Breast epithelium (tissue), 4 donors: Measurements from ENCODE around the gene SMIM43. TPM values are rescaled to one million over a fixed set of nuclear protein-coding genes. Genes with fewer than 3 reads are reported as not detected.

ENCODE experiments used
- DNase-seq, 2 donors: peaks; one replicate each; pipeline ENCODE4 v3.0.0-alpha.2; 2019; ENCODE audit warnings: low spot score in 2 of 2
- H3K27ac ChIP-seq, 2 donors: fragments of 200-600 bp; sonication (generic) in 1 of 2; one replicate each; pipeline ENCODE4 v1.5.1; 2016 to 2019; ENCODE audit warnings: mild to moderate bottlenecking in 1 of 2
- H3K27me3 ChIP-seq, 2 donors: fragments of 200-600 bp; sonication (generic) in 1 of 2; one replicate each; pipeline versions ENCODE4 v1.5.1 to v1.6.0; 2017 to 2019; ENCODE audit warnings: control low read depth in 1 of 2, mild to moderate bottlenecking in 1 of 2
- H3K36me3 ChIP-seq: fragments of 200-600 bp; one replicate; pipeline ENCODE4 v1.5.1; 2019
- H3K4me1 ChIP-seq, 2 donors: fragments of 200-600 bp; sonication (generic); one replicate each; pipeline ENCODE4 v1.5.1; 2016 to 2019; ENCODE audit warnings: control low read depth in 1 of 2
- H3K4me3 ChIP-seq, 3 donors: fragments of 200-600 bp; sonication (generic); 1 replicate in 2 of 3; 2 replicates in 1 of 3; pipeline ENCODE4 v1.5.1; 2016 to 2019; ENCODE audit warnings: mild to moderate bottlenecking in 3 of 3, moderate library complexity in 2 of 3
- H3K9me3 ChIP-seq, 2 donors: fragments of 200-600 bp; sonication (generic) in 1 of 2; one replicate each; pipeline ENCODE4 v1.5.1; 2016 to 2019; ENCODE audit warnings: control low read depth in 1 of 2
- CTCF ChIP-seq, 3 donors: fragments of 450-650 bp; IDR thresholded peaks; one replicate each; pipeline ENCODE4 v1.5.1; 2016 to 2017; ENCODE audit warnings: antibody characterized with exemption in 3 of 3, mild to moderate bottlenecking in 3 of 3, moderate library complexity in 3 of 3
- POLR2A ChIP-seq: fragments of 450-650 bp; IDR thresholded peaks from one replicate; pipeline ENCODE4 v1.6.1; 2016; ENCODE audit warnings: antibody characterized with exemption, mild to moderate bottlenecking, moderate library complexity
- POLR2AphosphoS5 ChIP-seq, 3 donors: sonication (generic); formaldehyde crosslinking; IDR thresholded peaks; one replicate each; pipeline ENCODE4 v1.6.1; 2017; ENCODE audit warnings: antibody characterized with exemption in 3 of 3
- intact Hi-C: fragments of 100-400 bp; cut with DNase I; formaldehyde crosslinking; loops from one replicate; pipeline ENCODE4 v1.15.1; 2023; ENCODE audit warnings: low total_unique reads
- total RNA-seq, 3 donors: library from RNA; depleted of rRNA; stranded (reverse); fragments of >200 nt; gene quantifications; one replicate each; pipeline ENCODE4 v1.1.0, GENCODE V29; 2016

Gene SMIM43
- total RNA-seq, 3 donors from 2014 or later = not detected

GRCh38 chr4:121720109-121720508, 44.9 kb downstream of the SMIM43 start:
- no peak for DNase-seq
- no peaks in the 10 kb centered on the region for H3K9me3 ChIP-seq
- H3K4me1 ChIP-seq = no peaks in the 10 kb centered on the region
- intact Hi-C loops = no loop called here
- H3K27ac ChIP-seq = no peak overlapping the region
- TF ChIP-seq POLR2AphosphoS5 (IDR thresholded peaks at IDR 0.05) (no peak), CTCF (IDR thresholded peaks at IDR 0.05) (no peak), POLR2A (no peak)
- no peaks in the 10 kb centered on the region for H3K36me3 ChIP-seq
- no peaks in the 10 kb centered on the region for H3K27me3 ChIP-seq
- H3K4me3 ChIP-seq = no peak overlapping the region

- H3K9me3 ChIP-seq = no peaks in the 10 kb centered on the region
- H3K27me3 ChIP-seq = no peaks in the 10 kb centered on the region
- H3K4me3 ChIP-seq = no peak overlapping the region
- peak overlapping the region in 1 of 2 donors; percentile 13 for H3K27ac ChIP-seq
- no peaks in the 10 kb centered on the region for H3K4me1 ChIP-seq
- DNase-seq = no peak
- H3K36me3 ChIP-seq = no peaks in the 10 kb centered on the region
- intact Hi-C loops = no loop called here
- TF ChIP-seq POLR2AphosphoS5 (IDR thresholded peaks at IDR 0.05) = no peak
These were observed 47.2 kb downstream of the SMIM43 start for GRCh38 chr4:121717680-121718237.

- H3K27me3 ChIP-seq = no peaks in the 10 kb centered on the region
- no peak overlapping the region for H3K4me3 ChIP-seq
- no peaks in the 10 kb centered on the region for H3K9me3 ChIP-seq
- H3K4me1 ChIP-seq = no peaks in the 10 kb centered on the region
- intact Hi-C loops = no loop called here
- no peak for DNase-seq
- no peaks in the 10 kb centered on the region for H3K36me3 ChIP-seq
- no peak for TF ChIP-seq POLR2A
- no peak for TF ChIP-seq POLR2AphosphoS5 (IDR thresholded peaks at IDR 0.05)
- no peak for TF ChIP-seq CTCF (IDR thresholded peaks at IDR 0.05)
- H3K27ac ChIP-seq = no peak overlapping the region
These were observed 50.4 kb downstream of the SMIM43 start for GRCh38 chr4:121714548-121714947.

- TF ChIP-seq POLR2AphosphoS5 (IDR thresholded peaks at IDR 0.05) = no peak
- Histone ChIP-seq H3K4me3 (no peak overlapping the region), H3K27me3 (no peaks in the 10 kb centered on the region), H3K9me3 (no peaks in the 10 kb centered on the region), H3K4me1 (no peaks in the 10 kb centered on the region), H3K27ac (no peak overlapping the region), H3K36me3 (no peaks in the 10 kb centered on the region)
- DNase-seq = no peak
- intact Hi-C loops = no loop called here
These were observed 52.2 kb downstream of the SMIM43 start for GRCh38 chr4:121712783-121713182.

- Histone ChIP-seq H3K36me3 (no peaks in the 10 kb centered on the region), H3K9me3 (no peaks in the 10 kb centered on the region), H3K27ac (peak overlapping the region; percentile 64 to 77), H3K4me3 (peak overlapping the region in 2 of 3 donors; percentile 19 to 55), H3K27me3 (no peaks in the 10 kb centered on the region), H3K4me1 (no peaks in the 10 kb centered on the region)
- no peak for DNase-seq
- TF ChIP-seq POLR2A (no peak), POLR2AphosphoS5 (IDR thresholded peaks at IDR 0.05) (no peak), CTCF (IDR thresholded peaks at IDR 0.05) (no peak)
- intact Hi-C loops = no loop called here
These were observed 52.8 kb downstream of the SMIM43 start for GRCh38 chr4:121712001-121712651.

- Histone ChIP-seq H3K27ac (peak overlapping the region; percentile 64 to 77), H3K36me3 (no peaks in the 10 kb centered on the region), H3K27me3 (no peaks in the 10 kb centered on the region), H3K4me1 (no peaks in the 10 kb centered on the region), H3K9me3 (no peaks in the 10 kb centered on the region), H3K4me3 (peak overlapping the region; percentile 4 to 55 (median 19))
- DNase-seq = peak; percentile 69 to 78
- peak; percentile 53 to 84 (median 66) for TF ChIP-seq POLR2AphosphoS5 (IDR thresholded peaks at IDR 0.05)
- no peak for TF ChIP-seq CTCF (IDR thresholded peaks at IDR 0.05)
- intact Hi-C loops = no loop called here
These were observed 53.5 kb downstream of the SMIM43 start for GRCh38 chr4:121711263-121712000.
